GM12801 (cell line): ENCODE data around the gene NPAS2.

Experiments used
- CTCF ChIP-seq: IDR thresholded peaks from one replicate; pipeline ENCODE4 v1.5.1; 2011; ENCODE audit warnings: control low read depth; ENCODE audit not compliant: insufficient read length; ENCODE audit errors: extremely low read depth

Gene NPAS2

GRCh38 chr2:100869120-100869519 is 49.2 kb downstream of the NPAS2 start:
- TF ChIP-seq CTCF: no peak

- no peak for TF ChIP-seq CTCF
Observed at GRCh38 chr2:100870652-100871531, 51.0 kb downstream of the NPAS2 start.

GRCh38 chr2:100875516-100876230 is 55.7 kb downstream of the NPAS2 start:
- TF ChIP-seq CTCF: no peak

GRCh38 chr2:100876231-100876860 is 56.4 kb downstream of the NPAS2 start:
- TF ChIP-seq CTCF: no peak

GRCh38 chr2:100877555-100877954 is 57.6 kb downstream of the NPAS2 start:
- TF ChIP-seq CTCF: no peak

GRCh38 chr2:100878000-100878791 is 58.3 kb downstream of the NPAS2 start:
- TF ChIP-seq CTCF: no peak

- no peak for TF ChIP-seq CTCF
Observed at GRCh38 chr2:100879296-100879695, 59.4 kb downstream of the NPAS2 start.
